ENCODE results near the gene RAB40A.
"Not testable (repeated sequence)": the region's sequence is repeated elsewhere in the genome, so short reads cannot be mapped to it uniquely, and the experiment has no call there.

The RAB40A gene

GRCh38 chrX:103467156-103467555, 52.1 kb downstream of the RAB40A start:
- FAIRE-seq (no peak), DNase-seq (ENCODE audit: insufficient read length, low spot score) (no peak)

- DNase-seq (ENCODE audit: insufficient read length, low spot score) = no peak
- FAIRE-seq = peak; percentile 92
Observed at GRCh38 chrX:103464774-103465117, 54.5 kb downstream of the RAB40A start.

GRCh38 chrX:103464072-103464773, 55.1 kb downstream of the RAB40A start:
- DNase-seq (ENCODE audit: insufficient read length, low spot score) = no peak

GRCh38 chrX:103461156-103461555, 58.1 kb downstream of the RAB40A start:
- no peak for FAIRE-seq
- DNase-seq (ENCODE audit: insufficient read length, low spot score) = no peak

More at GRCh38 chrX:103464072-103464773, 55.1 kb downstream of the RAB40A start:
- peak; percentile 90 for FAIRE-seq

GRCh38 chrX:103460001-103460755, 59.1 kb downstream of the RAB40A start:
- FAIRE-seq; DNase-seq (ENCODE audit: insufficient read length, low spot score): not testable (repeated sequence)

GRCh38 chrX:103453655-103454054, 65.6 kb downstream of the RAB40A start:
- DNase-seq (ENCODE audit: insufficient read length, low spot score) (no peak), FAIRE-seq (no peak)

All from GM19239 (cell line).